HPDE6-E6E7 (cell line): ENCODE measurements around the gene ZNF705A.
"Not testable (repeated sequence)": the region's sequence is repeated elsewhere in the genome, so short reads cannot be mapped to it uniquely, and the experiment has no call there.

ENCODE experiments used
- DNase-seq: peaks from one replicate; pipeline ENCODE4 v3.0.0; 2011; ENCODE audit warnings: missing footprints; ENCODE audit errors: extremely low spot score

Gene ZNF705A

GRCh38 chr12:8184206-8184605 is 27.4 kb downstream of the ZNF705A start:
- not testable (repeated sequence) for DNase-seq

DNA sequence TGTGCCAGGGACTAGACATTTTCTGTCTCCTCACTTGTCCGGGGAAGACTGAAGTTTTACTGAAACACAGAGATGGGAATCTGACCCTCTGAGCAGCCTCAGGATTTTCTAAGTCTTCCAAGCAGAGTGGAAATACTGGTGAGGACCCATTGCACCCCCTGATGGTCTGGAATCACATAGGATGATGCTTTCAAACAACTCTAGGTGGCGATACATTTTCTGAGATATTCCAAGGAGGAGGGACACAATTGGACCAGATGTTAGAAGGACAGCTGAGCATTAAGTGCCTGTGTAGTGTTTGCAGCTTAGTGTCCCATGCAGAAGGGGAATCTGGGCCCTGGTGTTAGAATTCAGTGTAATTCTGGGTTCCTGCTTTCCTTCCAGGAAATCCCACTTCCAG is 31.3 kb downstream of the ZNF705A start:
- DNase-seq = not testable (repeated sequence)

- DNase-seq = not testable (repeated sequence)
These were observed 41.0 kb downstream of the ZNF705A start for GRCh38 chr12:8197685-8198308.

DNA sequence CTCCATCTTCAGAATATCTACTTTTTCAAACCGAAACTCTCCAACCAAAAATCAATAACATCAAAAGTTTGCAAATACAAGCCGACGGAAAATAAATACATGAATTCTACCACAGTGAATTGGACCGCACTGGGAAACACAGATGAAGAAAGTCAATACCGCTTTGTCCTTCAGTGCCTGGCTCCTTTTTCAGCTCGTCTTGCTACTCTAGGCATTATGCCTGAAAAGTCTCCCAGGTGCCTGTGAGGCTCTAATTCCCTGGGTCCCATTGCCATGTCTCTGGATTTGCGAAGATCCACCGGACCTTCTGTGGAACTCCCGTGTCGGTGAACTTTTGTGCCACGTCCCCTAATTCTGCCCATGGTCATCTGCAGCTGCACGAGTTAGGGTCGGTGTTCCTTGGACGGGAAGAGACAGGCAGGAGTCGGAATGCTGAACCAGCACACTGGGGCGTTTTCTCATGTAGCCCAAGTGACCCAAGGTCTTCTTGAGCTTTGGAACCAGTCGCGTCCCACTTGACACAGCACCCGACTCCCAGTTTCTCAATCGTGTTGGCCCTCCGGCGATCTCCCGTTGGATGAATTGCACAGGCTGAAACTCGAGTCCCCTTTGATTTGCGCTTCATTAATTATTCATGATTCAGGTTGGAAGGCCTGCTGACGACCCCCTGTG is 62.0 kb downstream of the ZNF705A start:
- not testable (repeated sequence) for DNase-seq

GRCh38 chr12:8221375-8221774 is 64.6 kb downstream of the ZNF705A start:
- DNase-seq = not testable (repeated sequence)

DNA sequence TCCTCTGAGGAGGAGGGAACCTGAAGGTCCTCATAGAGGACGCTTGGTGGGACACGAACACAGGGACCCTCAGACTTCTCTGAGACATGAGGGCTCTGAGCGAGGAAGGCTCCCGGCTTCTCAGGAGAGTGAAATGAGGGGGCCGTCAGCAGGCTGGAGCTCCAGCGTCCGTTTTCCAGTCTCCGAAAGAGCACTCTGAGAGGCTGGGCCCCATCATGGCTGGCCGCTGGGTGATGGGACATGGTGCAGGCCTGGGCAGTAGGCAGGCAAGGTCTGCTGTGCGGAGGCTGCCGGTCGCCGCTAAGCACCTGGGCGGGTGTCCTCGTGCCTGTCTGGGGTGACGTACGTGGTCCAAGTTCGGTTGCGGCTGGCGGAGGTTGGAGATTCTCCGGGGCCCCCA is 65.0 kb downstream of the ZNF705A start:
- DNase-seq = not testable (repeated sequence)

DNA sequence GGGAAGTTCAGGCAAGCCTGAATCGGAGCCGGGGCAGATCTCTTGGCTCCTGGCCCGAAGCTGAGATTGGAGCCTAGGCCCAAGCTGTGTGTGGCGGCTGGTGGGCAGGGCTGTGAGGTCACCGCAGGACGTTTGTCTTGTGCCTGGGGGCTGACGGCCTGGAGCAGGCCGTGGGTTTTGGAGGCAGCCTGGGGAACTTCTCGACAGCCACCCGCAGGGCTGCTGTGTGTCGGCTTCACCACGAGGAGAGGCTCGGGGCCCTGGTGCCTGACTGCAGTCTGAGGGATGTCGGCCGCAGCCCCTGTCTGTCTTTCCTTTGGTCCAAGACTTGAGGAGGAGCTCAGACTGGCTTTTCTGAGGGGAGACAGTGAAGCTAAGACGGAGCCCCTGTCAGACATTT is 65.5 kb downstream of the ZNF705A start:
- DNase-seq = not testable (repeated sequence)

DNA sequence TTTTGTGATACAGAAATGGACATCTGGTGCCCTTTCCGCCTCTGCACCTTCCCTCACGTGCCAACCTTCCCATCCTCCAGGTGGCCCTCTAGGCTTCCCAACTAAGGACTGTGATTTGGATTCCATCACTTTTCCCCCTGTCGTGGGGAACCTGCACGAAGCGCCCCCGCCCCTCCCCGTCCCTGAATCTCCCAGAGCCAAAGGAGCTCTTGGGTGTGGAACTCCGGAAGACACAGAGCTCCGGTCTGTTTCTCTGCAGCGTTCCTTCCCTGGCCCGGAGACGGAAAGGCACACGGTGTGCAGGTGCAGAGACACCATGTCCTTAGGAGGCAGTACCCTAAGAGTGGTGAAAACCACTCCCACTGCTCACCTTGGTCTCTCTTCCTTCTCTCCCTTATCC is 66.8 kb downstream of the ZNF705A start:
- not testable (repeated sequence) for DNase-seq

DNA sequence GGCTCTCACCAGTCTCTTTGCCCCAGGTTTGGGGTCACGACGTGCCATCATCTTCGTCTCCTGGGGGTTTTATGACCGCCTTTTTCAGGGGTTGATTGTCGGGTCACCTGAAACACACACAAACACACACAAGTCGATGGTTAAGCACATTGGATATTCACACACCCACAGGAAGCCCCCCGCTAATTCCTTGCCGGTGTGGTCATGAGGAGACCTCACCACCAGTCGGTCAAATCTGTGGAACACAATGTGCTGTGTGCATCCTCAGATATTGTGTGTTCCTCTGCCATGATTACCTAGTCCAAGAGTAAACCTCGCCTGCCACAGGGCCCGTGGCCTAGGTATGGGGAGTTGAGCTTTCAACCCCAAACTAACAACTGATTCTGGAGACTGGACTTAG is 68.0 kb downstream of the ZNF705A start:
- DNase-seq = not testable (repeated sequence)

- no peak for DNase-seq
These were observed 69.5 kb downstream of the ZNF705A start for GRCh38 chr12:8226355-8226754.

- DNase-seq = not testable (repeated sequence)
These were observed 70.3 kb downstream of the ZNF705A start, which contains the start of gene FAM90A1 for GRCh38 chr12:8226992-8227731. Gene FAM90A1, minus strand, starts transcription at chr12:8227618. Its CDS starts 2,786 bp downstream, at chr12:8224832.

- DNase-seq = not testable (repeated sequence)
These were observed 70.9 kb downstream of the ZNF705A start for GRCh38 chr12:8227732-8228077.

DNA sequence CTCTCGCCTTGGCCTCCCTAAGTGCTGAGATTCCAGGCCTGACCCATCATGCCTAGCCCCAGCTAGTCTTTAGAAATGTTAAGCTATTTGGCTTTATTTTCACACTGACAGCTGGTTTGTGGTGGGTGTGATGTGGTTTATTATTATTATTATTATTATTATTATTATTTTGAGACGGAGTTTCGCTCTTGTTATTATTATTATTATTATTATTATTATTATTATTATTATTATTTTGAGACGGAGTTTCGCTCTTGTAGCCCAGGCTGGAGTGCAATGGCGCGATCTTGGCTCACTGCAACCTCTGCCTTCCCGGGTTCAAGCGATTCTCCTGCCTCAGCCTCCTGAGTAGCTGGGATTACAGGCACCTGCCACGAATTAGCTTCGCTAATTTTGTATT is 71.8 kb downstream of the ZNF705A start:
- DNase-seq = not testable (repeated sequence)

GRCh38 chr12:8229486-8229885 is 72.7 kb downstream of the ZNF705A start:
- not testable (repeated sequence) for DNase-seq
